ENCODE results near the gene SEMA6B.

Gene SEMA6B

DNA sequence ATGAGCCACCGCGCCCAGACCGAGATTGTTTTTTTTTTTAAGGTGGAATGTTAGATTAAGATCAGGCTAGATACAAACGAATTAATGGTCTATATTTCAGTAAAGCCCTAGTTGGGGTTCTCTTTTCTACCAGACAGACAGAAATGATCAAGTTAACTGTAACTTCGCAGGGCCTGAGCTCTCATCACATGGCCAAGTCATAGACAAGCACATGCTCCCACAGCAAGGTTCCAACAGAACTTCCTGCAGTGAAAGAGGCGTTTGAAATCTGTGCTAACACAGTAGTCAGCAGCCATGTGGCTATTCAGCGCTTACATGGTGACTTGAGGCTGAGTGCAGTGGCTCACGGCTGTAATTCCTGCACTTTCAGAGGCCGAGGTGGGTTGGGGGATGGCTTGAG is 34.7 kb upstream of the SEMA6B start:
- H3K4me3 ChIP-seq (ENCODE audit: low read length), result no peak overlapping the region
- no peak for TF ChIP-seq ZNF274 (IDR thresholded peaks at IDR 0.05; ENCODE audit: low read depth, low read length)

DNA sequence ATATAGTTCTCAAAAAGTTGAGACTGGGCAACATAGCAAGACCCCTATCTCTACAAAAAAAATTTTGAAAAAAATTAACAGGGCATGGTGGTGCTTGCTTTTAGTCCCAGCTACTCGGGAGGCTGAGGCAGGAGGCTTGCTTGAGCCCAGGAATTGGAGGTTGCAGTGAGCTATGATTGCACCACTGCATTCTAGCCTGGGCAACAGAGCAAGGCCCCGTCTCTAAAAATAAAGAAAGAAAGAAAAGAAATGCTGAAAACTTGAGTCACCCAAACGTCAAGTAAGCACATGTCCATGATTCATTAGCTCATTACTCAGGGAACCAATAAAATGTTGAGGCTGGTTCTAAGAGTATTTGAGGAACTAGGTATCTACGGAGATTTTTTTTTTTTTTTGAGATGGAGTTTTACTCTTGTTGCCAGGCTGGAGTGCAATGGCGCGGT is 33.9 kb upstream of the SEMA6B start:
- TF ChIP-seq ZNF274 (IDR thresholded peaks at IDR 0.05; ENCODE audit: low read depth, low read length), result no peak

GRCh38 chr19:4592445-4592844 is 33.0 kb upstream of the SEMA6B start:
- TF ChIP-seq ZNF274 (IDR thresholded peaks at IDR 0.05; ENCODE audit: low read depth, low read length), result no peak

More for the DNA sequence above, 33.9 kb upstream of the SEMA6B start:
- H3K4me3 ChIP-seq (ENCODE audit: low read length), result no peak overlapping the region

GRCh38 chr19:4591320-4591719 is 31.8 kb upstream of the SEMA6B start:
- TF ChIP-seq ZNF274 (IDR thresholded peaks at IDR 0.05; ENCODE audit: low read depth, low read length), result no peak
- no peak overlapping the region for H3K4me3 ChIP-seq (ENCODE audit: low read length)

More at GRCh38 chr19:4592445-4592844, 33.0 kb upstream of the SEMA6B start:
- H3K4me3 ChIP-seq (ENCODE audit: low read length), result no peak overlapping the region

GRCh38 chr19:4590559-4590958 is 31.1 kb upstream of the SEMA6B start:
- no peak for TF ChIP-seq ZNF274 (IDR thresholded peaks at IDR 0.05; ENCODE audit: low read depth, low read length)

GRCh38 chr19:4589579-4590410 is 30.3 kb upstream of the SEMA6B start:
- no peak overlapping the region for H3K4me3 ChIP-seq (ENCODE audit: low read length)
- TF ChIP-seq ZNF274 (IDR thresholded peaks at IDR 0.05; ENCODE audit: low read depth, low read length), result no peak

More at GRCh38 chr19:4590559-4590958, 31.1 kb upstream of the SEMA6B start:
- no peak overlapping the region for H3K4me3 ChIP-seq (ENCODE audit: low read length)

GRCh38 chr19:4588291-4588761 is 28.8 kb upstream of the SEMA6B start:
- no peak overlapping the region for H3K4me3 ChIP-seq (ENCODE audit: low read length)
- TF ChIP-seq ZNF274 (IDR thresholded peaks at IDR 0.05; ENCODE audit: low read depth, low read length), result no peak

- H3K4me3 ChIP-seq (ENCODE audit: low read length), result no peak overlapping the region
- no peak for TF ChIP-seq ZNF274 (IDR thresholded peaks at IDR 0.05; ENCODE audit: low read depth, low read length)
Observed at GRCh38 chr19:4587527-4587926, 28.0 kb upstream of the SEMA6B start.

DNA sequence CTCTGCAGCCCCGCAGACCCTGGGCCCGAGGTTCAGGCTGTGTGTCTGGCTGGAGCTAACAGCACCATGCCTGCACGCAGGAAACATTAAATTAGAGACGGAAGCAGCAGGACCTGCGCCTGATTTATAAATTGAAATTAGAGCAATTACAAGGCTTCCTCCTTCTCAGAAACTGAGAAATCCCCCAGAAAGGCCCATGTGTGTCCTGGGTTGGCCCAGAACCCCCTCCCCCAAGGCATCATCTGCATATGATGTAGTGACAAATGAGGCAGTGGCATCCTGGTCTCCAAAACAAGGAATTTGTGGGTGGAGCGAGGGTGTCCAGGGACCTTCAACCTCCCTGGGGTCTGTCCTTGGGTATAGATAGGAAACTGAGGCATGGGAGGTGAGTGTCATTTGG is 27.2 kb upstream of the SEMA6B start:
- no peak for TF ChIP-seq ZNF274 (IDR thresholded peaks at IDR 0.05; ENCODE audit: low read depth, low read length)
- no peak overlapping the region for H3K4me3 ChIP-seq (ENCODE audit: low read length)

GRCh38 chr19:4586245-4586644 is 26.8 kb upstream of the SEMA6B start:
- no peak for TF ChIP-seq ZNF274 (IDR thresholded peaks at IDR 0.05; ENCODE audit: low read depth, low read length)
- no peak overlapping the region for H3K4me3 ChIP-seq (ENCODE audit: low read length)

DNA sequence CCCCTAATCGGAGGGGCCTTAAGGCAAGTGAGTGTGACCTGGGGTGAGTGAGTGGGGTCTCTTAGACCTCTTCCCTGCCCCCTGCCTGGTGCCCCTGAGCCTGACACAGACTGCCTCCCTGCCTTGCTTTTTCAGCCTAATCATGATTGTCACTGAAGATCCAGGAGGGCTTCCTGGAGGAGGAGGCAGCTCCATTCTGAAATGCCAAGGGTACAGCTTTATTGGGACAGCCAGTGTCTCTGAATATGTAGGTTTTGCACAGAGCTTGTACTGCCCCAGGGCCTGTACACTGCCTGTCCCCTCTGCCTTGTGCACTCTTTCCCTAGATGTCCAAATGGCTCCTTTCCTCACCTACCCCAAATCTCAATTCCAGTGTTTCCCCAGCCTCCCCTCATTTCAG is 26.1 kb upstream of the SEMA6B start:
- TF ChIP-seq ZNF274 (IDR thresholded peaks at IDR 0.05; ENCODE audit: low read depth, low read length), result no peak
- no peak overlapping the region for H3K4me3 ChIP-seq (ENCODE audit: low read length)

DNA sequence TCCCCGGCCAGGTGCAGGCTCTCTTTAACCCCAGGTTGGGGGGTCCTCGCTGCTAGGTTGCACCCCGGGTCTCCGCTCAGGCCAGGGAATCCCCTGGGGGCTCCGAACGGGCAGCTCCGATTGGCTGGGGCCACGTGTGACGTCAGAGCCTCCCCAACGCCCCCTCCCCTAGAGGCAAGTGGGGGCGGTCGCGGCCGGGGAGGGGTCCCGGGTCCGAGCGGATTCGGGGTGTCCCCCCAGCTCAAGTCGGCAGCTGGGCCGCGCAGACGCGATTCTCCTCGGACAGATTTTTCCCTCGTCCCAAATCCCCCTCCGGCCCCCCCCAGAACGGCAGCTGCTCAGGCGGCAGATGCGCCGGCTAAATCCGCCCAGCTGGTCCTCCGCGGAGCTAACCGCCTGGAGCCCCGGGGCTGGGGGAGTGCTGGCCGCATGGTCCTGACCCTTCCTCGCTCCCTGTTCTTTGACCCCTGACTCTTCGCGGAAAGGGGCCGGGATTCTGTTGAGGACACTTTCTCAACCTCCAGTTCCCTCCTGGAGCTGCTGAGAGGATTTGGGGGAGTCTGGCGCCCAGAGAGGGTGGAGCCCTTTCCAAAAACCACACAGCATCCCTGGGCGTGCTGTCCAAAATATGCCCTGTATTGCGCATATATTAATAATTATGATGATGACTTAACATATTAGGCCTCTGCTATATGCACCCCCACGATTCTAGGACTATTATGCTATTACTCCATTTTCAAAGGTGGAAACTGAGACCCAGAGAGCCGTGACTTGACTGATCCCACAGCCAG is 25.4 kb upstream of the SEMA6B start:
- TF ChIP-seq ZNF274 (IDR thresholded peaks at IDR 0.05; ENCODE audit: low read depth, low read length), result no peak
- no peak overlapping the region for H3K4me3 ChIP-seq (ENCODE audit: low read length)

DNA sequence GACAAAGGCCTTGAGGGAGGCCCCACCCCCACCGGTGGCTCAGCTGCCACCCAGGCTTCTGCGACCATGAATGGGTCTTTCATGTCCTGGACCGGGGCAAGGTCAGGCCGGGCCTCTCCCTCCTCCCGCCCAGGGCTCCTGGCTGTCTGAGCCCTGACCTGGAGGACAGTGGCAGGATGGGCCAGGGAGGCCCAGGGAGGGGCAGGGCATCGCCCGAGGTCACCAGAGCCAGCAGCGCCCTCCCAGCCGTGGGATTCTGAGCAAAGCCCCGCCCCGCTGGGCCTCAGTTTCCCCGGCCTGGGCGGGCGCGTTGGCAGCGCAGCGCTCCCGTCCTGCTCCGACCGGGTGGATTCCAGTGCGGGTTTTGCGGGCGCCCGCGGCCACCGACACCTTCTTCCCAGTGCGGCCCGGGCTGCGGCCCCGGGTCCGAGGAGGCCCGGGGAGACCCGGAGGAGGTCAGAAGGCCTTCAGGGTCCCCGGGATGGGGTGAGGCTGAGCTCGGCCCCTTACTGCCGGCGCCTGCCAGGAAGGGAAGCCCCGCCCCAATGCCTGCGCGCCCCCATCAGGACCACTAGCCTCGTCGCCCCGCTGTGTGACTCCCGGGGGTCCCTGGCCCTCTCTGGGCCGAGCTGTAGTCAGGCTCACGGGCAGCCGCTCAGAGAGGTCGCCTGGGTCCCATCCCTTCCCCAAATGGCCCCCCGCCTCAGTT is 24.6 kb upstream of the SEMA6B start:
- H3K4me3 ChIP-seq (ENCODE audit: low read length), result no peak overlapping the region
- no peak for TF ChIP-seq ZNF274 (IDR thresholded peaks at IDR 0.05; ENCODE audit: low read depth, low read length)

Data from GM08714 (cell line).